Thymus (tissue), 11 donors: ENCODE measurements around the gene SMIM36. TPM values are rescaled to one million over a fixed set of nuclear protein-coding genes. Genes with fewer than 3 reads are reported as not detected.

Experiments used
- DNase-seq, 9 donors: peaks; one replicate each; pipeline ENCODE4 v3.0.0-alpha.2; 2013; ENCODE audit warnings: low spot score in 9 of 9, low read depth in 6 of 9, missing footprints in 1 of 9
- H3K27ac ChIP-seq, 2 donors: one replicate each; pipeline ENCODE4 v1.5.1; 2013; ENCODE audit warnings: control low read depth in 1 of 2, low read depth in 1 of 2, low read length in 1 of 2, mild to moderate bottlenecking in 1 of 2, moderate library complexity in 1 of 2
- H3K27me3 ChIP-seq, 2 donors: one replicate each; pipeline ENCODE4 v1.5.1; 2013; ENCODE audit warnings: low read length in 1 of 2; ENCODE audit not compliant: control insufficient read depth in 2 of 2, insufficient read depth in 1 of 2
- H3K36me3 ChIP-seq, 2 donors: one replicate each; pipeline ENCODE4 v1.5.1; 2013; ENCODE audit warnings: low read length in 1 of 2, mild to moderate bottlenecking in 1 of 2, moderate library complexity in 1 of 2; ENCODE audit not compliant: control insufficient read depth in 2 of 2, insufficient read depth in 2 of 2
- H3K4me1 ChIP-seq, 2 donors: one replicate each; pipeline ENCODE4 v1.5.1; 2013; ENCODE audit warnings: low read length in 2 of 2; ENCODE audit not compliant: control insufficient read depth in 2 of 2, insufficient read depth in 2 of 2
- H3K4me3 ChIP-seq, 2 donors: one replicate each; pipeline ENCODE4 v1.5.1; 2013; ENCODE audit warnings: low read length in 2 of 2, control low read depth in 1 of 2, mild to moderate bottlenecking in 1 of 2
- H3K9me3 ChIP-seq, 2 donors: one replicate each; pipeline ENCODE4 v1.5.1; 2013; ENCODE audit warnings: low read length in 1 of 2, mild to moderate bottlenecking in 1 of 2; ENCODE audit not compliant: control insufficient read depth in 2 of 2, insufficient read depth in 1 of 2
- WGBS: extraction: QIAGEN DNeasy Blood & Tissue Kit; methylation state at CpG from one replicate; pipeline ENCODE4 v1.1.7; 2013; 5-methylcytosine and 5-hydroxymethylcytosine counted together
- polyA plus RNA-seq: library from polyadenylated mRNA; stranded (reverse); fragments of 200-250 nt; gene quantifications from one replicate; pipeline ENCODE4 v1.2.3, GENCODE V29; 2013
- total RNA-seq: library from RNA; stranded (reverse); fragments of 120-200 nt; gene quantifications from one replicate; pipeline ENCODE4 v1.2.4, GENCODE V29; 2013
- donor health status: healthy.

SMIM36 gene
- total and polyA plus RNA-seq, 2 donors = not detected

- no peak overlapping the region for H3K27ac ChIP-seq
- 98% methylated on average over 6 of the region's 6 CpGs for WGBS
- no peaks in the 10 kb centered on the region for H3K36me3 ChIP-seq
- H3K9me3 ChIP-seq = no peaks in the 10 kb centered on the region
- no peaks in the 10 kb centered on the region for H3K27me3 ChIP-seq
- no peak overlapping the region for H3K4me3 ChIP-seq
- DNase-seq = no peak
- no peaks in the 10 kb centered on the region for H3K4me1 ChIP-seq
Measured at GRCh38 chr17:55442953-55443683, 68.1 kb downstream of the SMIM36 start.

- Histone ChIP-seq H3K27ac (no peak overlapping the region), H3K27me3 (no peaks in the 10 kb centered on the region), H3K36me3 (no peaks in the 10 kb centered on the region), H3K4me1 (no peaks in the 10 kb centered on the region), H3K9me3 (no peaks in the 10 kb centered on the region), H3K4me3 (no peak overlapping the region)
- WGBS = 97% methylated on average over 5 of the region's 5 CpGs
- DNase-seq = no peak
Measured at GRCh38 chr17:55442462-55442861, 68.8 kb downstream of the SMIM36 start.

- Histone ChIP-seq H3K4me1 (no peaks in the 10 kb centered on the region), H3K27ac (no peak overlapping the region), H3K4me3 (no peak overlapping the region), H3K9me3 (no peaks in the 10 kb centered on the region), H3K36me3 (no peaks in the 10 kb centered on the region), H3K27me3 (no peaks in the 10 kb centered on the region)
- no peak for DNase-seq
- WGBS = 40% methylated on average over 2 of the region's 2 CpGs
Measured at GRCh38 chr17:55441544-55441943, 69.7 kb downstream of the SMIM36 start.

GRCh38 chr17:55440391-55440790, 70.9 kb downstream of the SMIM36 start:
- H3K27ac ChIP-seq = no peak overlapping the region
- H3K4me1 ChIP-seq = no peaks in the 10 kb centered on the region
- no peak overlapping the region for H3K4me3 ChIP-seq
- no peaks in the 10 kb centered on the region for H3K36me3 ChIP-seq
- no peaks in the 10 kb centered on the region for H3K9me3 ChIP-seq
- DNase-seq = no peak
- WGBS = 93% methylated on average over 3 of the region's 3 CpGs
- no peaks in the 10 kb centered on the region for H3K27me3 ChIP-seq

GRCh38 chr17:55437159-55437605, 74.1 kb downstream of the SMIM36 start:
- WGBS = 17% methylated on average over 5 of the region's 5 CpGs
- no peak for DNase-seq
- no peaks in the 10 kb centered on the region for H3K36me3 ChIP-seq
- H3K27ac ChIP-seq = no peak overlapping the region
- H3K4me3 ChIP-seq = no peak overlapping the region
- no peaks in the 10 kb centered on the region for H3K27me3 ChIP-seq
- no peaks in the 10 kb centered on the region for H3K9me3 ChIP-seq
- no peaks in the 10 kb centered on the region for H3K4me1 ChIP-seq

GRCh38 chr17:55436224-55437158, 74.8 kb downstream of the SMIM36 start:
- no peaks in the 10 kb centered on the region for H3K27me3 ChIP-seq
- 97% methylated on average over 4 of the region's 4 CpGs for WGBS
- no peak overlapping the region for H3K27ac ChIP-seq
- no peaks in the 10 kb centered on the region for H3K36me3 ChIP-seq
- no peak overlapping the region for H3K4me3 ChIP-seq
- no peaks in the 10 kb centered on the region for H3K9me3 ChIP-seq
- no peak for DNase-seq
- no peaks in the 10 kb centered on the region for H3K4me1 ChIP-seq

GRCh38 chr17:55435408-55435807, 75.8 kb downstream of the SMIM36 start:
- no peak overlapping the region for H3K4me3 ChIP-seq

GRCh38 chr17:55434721-55435120, 76.5 kb downstream of the SMIM36 start:
- Histone ChIP-seq H3K9me3 (no peaks in the 10 kb centered on the region), H3K27me3 (no peaks in the 10 kb centered on the region), H3K4me3 (no peak overlapping the region), H3K27ac (no peak overlapping the region), H3K4me1 (no peaks in the 10 kb centered on the region), H3K36me3 (no peaks in the 10 kb centered on the region)
- DNase-seq = no peak
- WGBS = 93% methylated on average over 1 of the region's 1 CpG

More at GRCh38 chr17:55435408-55435807, 75.8 kb downstream of the SMIM36 start:
- no peak for DNase-seq
- H3K9me3 ChIP-seq = no peaks in the 10 kb centered on the region
- 74% methylated on average over 4 of the region's 4 CpGs for WGBS
- no peak overlapping the region for H3K27ac ChIP-seq
- no peaks in the 10 kb centered on the region for H3K4me1 ChIP-seq
- no peaks in the 10 kb centered on the region for H3K36me3 ChIP-seq
- no peaks in the 10 kb centered on the region for H3K27me3 ChIP-seq
